LoVo (cell line): Measurements from ENCODE around the gene ANTKMT.
A peak's percentile ranks its signal among the peaks of the same experiment; 100 is the strongest.

Experiments
- DNase-seq: peaks from one replicate; pipeline ENCODE4 v3.0.0-alpha.2; 2016; ENCODE audit warnings: low spot score

ANTKMT gene, protein sequence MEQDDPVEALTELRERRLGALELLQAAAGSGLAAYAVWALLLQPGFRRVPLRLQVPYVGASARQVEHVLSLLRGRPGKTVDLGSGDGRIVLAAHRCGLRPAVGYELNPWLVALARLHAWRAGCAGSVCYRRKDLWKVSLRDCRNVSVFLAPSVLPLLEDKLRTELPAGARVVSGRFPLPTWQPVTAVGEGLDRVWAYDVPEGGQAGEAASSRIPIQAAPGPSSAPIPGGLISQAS

DNA sequence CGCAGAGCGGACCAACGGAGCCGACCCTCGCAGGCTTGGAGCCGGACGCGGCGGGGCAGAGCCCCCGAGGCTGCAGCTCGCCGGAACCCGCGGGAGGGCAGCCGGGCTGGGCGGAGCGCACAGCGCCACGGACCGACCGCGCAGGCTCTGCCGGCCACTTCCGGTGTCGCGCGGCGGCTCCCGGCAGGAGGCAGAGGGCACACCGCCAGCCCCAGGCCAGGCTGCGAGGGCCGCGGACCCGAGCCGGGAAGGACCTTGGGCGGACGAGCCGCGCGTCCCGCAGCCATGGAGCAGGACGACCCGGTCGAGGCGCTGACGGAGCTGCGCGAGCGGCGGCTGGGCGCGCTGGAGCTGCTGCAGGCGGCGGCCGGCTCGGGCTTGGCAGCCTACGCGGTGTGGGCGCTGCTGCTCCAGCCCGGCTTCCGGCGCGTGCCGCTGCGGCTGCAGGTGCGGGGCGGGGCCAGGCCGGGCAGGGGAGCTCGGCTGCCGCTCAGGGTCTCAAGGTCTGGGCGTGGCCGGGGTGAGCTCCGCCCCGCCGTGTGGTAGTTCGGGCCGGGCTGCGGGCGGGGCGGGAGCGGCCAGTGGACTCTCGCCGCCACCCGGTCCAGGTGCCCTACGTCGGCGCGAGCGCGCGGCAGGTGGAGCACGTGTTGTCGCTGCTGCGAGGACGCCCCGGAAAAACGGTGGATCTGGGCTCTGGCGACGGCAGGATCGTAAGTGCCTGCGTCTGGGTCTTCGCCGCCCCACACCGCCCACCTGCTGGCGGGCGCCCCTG, at the start of gene ANTKMT:
ANTKMT (plus strand) TSS at position 157 of the 775 bp plus-strand sequence; CDS start at position 286, 129 bp downstream.
- peak; percentile 93 for DNase-seq

DNA sequence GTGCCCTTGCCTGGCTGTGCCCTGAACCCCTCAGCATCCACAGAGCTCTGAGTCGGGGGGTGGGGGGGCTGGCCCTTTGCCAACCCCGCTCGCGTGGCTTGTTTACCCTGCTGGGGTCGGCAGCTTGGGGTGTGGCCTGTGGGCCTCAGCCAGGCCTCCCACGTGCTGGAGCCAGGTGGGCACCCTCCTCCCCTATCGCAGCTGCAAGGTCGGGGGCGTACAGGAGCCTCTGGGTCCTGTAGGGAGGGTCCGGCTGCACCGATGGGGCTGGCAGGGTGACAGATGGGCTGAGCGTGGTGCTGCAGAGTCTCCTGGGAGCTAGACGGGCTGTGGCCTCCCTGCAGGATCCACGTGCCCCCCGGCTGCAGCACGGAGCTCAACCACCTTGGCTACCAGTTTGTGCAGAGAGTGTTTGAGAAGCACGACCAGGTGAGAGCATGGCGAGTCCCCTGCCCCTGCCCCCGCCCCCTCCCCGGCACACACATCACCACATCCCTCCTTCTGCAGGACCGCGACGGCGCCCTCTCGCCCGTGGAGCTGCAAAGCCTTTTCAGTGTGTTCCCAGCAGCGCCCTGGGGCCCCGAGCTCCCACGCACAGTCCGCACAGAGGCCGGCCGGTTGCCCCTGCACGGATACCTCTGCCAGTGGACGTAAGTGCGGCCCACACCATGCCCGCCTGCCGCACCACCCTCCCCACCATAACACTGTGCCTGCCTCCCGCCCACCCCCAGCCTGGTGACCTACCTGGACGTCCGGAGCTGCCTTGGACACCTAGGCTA, 49.4 kb upstream of the ANTKMT start:
- DNase-seq, result no peak

DNA sequence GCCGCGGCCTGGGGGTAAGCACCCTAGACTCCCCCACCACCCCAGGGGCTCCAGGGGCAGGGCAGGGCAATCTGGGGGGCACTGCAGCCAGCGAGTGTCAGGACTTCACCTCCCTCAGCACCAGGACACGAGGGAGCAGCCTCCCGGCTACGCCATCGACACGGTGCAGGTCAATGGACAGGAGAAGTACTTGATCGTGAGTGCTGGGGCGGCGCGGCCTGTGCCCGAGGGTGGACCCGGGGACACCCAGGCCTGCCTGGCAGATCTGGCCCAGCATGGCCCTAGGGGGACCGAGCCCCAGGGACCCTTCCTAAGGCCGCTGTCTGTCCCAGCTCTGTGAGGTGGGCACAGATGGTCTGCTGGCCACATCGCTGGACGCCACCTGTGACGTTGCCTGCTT, 48.6 kb upstream of the ANTKMT start:
- no peak for DNase-seq

DNA sequence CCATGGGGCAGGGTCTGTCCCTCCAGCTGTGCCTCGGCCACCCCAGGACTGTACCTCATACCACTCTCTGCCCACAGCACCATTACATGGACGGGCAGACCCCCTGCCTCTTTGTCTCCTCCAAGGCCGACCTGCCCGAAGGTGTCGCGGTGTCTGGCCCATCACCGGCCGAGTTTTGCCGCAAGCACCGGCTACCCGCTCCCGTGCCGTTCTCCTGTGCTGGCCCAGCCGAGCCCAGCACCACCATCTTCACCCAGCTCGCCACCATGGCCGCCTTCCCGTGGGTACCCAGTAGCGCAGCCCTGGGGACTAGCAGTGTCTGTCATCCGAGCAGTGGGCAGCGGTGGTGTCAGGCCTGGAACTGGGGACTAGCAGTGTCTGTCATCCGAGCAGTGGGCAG, 48.1 kb upstream of the ANTKMT start:
- DNase-seq, result no peak

DNA sequence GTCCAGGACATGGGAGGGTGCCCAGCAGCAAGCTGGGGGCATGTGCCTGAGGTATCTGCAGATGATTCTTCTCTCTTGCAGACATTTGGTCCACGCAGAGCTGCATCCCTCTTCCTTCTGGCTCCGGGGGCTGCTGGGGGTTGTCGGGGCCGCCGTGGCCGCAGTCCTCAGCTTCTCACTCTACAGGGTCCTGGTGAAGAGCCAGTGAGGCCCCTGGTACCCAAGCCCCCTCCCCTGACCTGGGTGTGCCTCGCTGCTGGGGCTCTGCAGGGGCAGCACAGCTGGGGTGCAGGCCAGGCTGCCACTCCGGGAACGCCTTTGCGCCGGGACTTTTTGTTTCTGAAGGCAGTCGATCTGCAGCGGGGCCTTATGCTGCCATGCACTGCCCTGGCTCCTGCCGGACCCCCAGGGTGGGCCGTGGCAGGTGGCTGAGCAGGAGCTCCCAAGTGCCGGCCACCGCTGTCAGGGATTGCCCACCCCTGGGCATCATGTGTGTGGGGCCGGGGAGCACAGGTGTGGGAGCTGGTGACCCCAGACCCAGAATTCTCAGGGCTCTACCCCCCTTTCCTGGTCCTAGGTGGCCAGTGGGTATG, 47.5 kb upstream of the ANTKMT start:
- DNase-seq, result no peak

DNA sequence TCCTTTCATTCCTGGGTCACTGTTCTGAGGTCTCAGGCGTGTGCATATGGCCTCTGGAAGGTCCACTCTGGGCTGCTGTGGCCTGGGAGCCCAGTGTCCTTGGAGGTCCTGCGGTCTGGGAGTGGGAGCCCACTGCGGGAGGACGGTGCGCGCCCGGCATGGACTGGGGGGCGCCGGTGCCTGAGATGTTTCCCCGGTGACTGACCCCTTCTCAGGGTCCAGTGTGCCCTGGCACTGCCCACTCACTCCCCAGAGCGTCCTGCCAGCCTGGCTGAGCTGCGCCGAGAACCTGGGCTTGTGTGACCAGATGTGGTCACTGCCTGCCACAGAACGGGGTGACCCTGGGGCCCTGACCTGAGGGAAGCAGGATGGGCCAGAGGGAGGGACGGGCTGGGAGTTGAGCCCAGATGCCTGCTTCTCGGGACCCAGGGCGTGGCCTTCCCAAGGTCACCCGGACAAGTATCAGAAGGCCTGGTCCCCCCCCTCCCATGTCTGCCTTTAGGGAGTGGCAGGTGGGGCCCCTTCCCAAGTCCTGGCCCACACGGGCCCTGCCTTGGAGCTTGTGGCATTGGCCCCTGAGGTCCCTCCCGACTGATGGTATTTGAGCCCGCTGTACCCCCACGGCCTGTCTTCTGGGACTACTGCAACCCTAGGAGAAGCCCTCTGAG, 46.6 kb upstream of the ANTKMT start:
- DNase-seq, result no peak

DNA sequence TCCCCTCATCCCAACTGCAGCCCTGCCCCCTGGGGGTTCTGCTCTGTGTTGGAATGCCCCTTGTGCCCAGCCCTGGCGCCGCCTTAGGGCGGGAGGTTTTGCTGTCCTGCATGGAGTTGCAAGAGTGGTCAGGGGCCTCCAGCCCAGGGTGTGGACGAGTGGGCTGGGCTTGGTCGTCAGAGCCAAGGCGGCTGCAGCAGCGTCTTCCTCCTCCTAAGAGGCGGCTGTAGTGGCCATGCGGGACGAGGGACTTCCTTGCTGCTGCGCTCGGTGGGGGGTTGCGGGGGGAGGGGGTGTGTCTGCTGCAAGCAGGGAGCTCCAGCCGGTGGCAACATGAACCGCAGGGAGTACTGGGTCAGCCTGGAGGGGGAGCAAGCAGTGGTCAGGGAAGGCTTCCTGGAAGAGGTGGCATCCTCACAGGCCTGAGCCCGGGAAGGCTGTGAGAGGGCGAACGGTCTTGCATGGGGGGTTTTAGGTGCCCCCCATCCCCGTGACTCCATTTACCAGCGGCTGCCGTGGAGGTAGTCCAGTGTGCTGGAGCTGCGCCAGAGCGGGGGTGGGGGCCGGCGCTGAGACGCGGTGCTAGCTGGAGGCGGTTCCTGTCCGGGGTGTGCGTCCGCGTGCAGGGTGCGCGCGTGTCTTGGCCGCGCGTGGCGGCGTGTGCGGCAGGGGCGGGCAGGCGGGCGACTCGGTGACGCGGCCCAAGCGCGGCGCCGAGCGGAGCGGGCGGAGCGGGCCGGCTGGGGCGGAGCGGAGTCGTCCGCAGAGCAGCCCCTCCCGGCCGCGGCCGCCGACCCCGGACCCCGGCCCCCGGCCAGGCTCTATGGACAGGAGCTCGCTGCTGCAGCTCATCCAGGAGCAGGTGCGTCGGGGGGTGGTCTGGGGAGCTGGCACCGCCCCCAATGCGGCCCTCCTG, 45.7 kb upstream of the ANTKMT start, which contains the start of gene RHBDL1:
RHBDL1 (plus strand) TSS at position 704 of the 916 bp plus-strand sequence; CDS start at position 824, 120 bp downstream.
- DNase-seq, result no peak

DNA sequence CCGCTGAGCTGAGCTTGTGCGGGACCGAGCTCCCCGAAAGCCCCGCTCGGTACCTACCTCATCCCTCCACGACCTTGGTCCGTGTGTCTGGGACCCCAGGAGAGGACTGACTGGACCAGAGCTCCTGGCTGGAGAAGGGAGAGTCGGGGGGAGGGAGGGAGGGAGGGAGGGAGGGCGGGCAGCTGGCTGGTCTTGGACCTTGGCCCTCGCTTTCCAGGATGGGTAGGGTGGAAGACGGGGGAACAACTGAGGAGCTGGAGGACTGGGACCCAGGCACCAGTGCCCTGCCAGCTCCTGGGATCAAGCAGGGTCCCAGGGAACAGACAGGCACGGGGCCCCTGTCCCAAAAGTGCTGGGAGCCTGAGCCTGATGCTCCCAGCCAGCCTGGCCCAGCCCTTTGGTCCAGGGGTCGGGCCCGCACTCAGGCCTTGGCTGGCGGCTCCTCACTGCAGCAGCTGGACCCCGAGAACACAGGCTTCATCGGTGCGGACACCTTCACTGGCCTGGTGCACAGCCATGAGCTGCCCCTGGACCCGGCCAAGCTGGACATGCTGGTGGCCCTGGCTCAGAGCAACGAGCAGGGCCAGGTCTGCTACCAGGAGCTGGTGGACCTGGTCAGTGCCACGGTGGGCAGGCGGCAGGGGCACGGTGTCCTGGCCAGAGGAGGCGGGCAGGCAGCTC, 44.9 kb upstream of the ANTKMT start:
- no peak for DNase-seq

DNA sequence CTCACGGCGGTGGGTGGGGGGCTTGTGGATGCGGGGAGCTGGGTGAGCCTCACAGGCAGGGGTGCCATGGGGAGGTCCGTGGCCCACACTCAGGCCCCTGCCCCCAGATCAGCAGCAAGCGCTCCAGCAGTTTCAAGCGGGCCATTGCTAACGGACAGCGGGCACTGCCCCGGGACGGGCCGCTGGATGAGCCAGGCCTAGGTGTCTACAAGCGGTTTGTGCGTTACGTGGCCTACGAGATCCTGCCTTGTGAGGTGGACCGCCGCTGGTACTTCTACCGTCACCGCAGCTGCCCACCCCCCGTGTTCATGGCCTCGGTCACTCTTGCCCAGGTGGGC, 44.4 kb upstream of the ANTKMT start:
- no peak for DNase-seq

DNA sequence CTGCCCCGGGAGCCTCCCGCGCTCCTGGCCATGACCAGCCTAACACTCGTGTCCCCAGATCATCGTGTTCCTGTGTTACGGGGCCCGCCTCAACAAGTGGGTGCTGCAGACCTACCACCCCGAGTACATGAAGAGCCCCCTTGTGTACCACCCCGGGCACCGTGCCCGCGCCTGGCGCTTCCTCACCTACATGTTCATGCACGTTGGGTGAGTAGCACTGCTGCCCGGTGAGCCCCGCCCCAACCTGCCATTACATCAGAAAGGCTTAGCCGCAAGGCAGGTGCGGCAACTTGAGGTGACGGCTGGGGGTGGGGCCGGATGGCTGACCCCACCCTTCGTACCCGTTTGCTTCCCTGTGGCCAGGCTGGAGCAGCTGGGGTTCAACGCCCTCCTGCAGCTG, 44.0 kb upstream of the ANTKMT start:
- DNase-seq, result no peak

DNA sequence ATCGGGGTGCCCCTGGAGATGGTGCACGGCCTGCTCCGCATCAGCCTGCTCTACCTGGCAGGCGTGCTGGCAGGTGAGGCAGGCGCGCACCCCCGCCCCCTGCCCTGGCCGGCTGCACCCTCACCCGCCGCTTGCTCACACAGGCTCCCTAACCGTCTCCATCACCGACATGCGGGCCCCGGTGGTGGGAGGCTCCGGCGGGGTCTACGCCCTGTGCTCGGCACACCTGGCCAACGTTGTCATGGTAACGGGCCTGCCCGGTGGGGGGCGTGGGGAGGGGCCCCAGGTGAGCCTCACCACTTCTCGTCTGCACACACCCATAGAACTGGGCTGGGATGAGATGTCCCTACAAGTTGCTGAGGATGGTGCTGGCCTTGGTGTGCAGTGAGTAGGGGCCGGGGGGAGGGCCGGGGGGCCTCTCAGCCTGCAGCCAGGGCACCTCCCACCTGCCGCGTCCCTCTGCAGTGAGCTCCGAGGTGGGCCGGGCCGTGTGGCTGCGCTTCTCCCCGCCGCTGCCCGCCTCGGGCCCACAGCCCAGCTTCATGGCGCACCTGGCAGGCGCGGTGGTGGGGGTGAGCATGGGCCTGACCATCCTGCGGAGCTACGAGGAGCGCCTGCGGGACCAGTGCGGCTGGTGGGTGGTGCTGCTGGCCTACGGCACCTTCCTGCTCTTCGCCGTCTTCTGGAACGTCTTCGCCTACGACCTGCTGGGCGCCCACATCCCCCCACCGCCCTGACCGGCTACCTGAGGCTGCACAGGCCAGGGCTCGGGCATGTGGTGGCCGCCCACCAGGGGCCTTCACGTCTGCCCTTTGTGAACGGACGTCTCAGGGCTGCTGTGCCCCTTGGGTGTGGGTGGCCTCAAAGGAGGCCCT, 43.4 kb upstream of the ANTKMT start:
- no peak for DNase-seq

DNA sequence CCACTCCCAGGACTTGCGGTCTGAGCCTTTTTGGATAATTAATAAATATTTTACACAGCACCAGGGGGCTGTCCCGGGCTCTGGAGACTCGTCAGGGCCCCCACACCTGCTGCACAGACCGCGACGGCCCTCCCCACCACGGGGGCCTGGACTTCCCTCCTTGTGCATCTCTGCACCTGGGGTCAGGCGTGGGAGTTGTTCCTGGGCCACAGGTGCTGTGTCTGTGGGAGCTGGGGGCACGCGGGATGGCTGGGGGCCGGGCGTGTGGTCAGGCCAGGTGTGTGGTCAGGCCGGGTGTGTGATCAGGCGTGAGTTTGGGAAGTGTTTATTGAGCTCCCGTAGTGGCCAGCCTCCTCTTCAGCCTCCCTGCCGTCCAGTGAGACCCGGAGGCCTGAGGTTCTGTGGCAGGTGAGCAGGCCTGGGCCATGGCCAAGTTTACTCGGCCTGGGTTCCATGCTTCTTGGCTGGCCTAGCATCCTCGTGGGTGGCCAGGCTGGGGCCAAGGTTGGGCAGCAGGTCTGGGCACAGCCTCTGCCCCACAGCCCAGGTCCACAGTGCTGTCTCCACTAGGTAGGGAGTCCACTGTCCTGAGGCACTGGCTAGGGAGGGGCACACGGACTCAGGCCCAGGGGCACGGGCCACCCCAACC, 42.6 kb upstream of the ANTKMT start:
- no peak for DNase-seq

DNA sequence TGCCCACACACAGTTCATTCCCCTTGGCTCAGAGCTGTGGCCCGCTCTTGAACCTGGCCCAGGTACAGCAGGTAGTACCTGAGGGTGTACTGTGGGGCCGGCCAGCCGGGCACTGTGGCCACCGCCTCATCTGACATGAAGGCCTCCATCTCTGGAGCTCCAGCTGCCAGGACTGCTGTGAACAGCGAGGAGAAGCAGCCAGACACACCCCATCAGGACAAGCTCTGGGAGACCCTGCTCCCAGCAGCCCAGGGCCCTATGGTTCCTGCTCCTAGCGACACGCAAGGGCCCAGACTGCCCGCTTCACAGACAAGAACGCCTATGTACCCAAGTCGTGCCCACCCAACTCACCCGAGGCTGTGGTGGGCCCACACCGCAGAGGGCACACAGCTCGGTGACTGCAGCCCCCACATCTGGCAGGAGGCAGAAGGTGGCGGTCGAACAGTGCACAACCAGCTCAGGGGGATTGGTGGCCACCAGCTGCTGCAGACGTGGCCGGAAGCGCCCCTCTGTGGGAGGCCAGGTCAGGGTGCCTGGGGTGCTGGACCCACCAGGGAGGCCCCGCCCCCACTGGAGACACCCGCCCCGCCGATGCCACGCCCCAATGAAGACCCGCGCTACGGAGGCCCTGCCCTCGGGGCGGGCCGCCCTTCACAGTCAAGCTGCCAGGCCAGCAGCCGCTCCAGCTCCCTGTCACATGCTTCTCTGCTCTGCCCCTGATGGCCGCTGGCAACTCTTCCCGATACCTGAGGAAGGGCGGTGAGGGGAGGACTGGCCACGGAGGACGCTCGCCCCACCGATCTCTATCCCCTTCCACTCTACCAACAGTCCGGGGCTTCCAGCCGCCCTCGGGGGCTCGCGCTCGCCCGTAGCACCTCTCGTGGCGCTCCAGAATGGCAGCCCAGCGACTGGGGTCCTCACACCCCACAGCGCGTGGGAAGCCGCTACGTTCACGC, 41.8 kb upstream of the ANTKMT start:
- peak; percentile 31 for DNase-seq

DNA sequence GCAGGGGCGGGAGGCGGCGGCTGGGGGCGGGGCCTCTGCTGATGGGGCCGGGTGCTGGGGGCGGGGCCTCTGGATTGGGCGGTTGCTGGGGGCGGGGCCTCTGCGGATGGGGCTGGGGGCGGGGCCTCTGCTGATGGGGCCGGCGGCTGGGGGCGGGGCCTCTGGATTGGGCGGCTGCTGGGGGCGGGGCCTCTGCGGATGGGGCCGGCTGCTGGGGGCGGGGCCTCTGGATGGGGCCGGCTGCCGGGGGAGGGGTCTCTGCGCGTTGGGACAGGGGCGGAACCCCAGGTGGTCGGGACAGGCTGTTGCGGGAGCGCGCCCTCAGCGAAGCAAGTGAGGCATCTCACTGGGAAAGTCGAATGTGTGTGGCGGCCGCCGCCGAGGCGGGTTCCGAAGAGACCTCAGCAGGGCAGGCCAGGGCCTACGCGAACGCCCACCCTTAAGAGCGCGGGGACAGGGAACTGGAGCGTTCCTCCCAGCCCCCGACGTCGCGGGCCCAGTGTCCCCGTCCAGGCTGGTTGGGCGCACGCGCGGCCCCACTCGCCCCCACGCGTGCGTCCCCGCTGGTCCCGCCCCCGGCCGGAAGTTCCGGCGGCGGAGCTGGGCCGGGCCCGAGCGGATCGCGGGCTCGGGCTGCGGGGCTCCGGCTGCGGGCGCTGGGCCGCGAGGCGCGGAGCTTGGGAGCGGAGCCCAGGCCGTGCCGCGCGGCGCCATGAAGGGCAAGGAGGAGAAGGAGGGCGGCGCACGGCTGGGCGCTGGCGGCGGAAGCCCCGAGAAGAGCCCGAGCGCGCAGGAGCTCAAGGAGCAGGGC, 40.9 kb upstream of the ANTKMT start, which contains the start of gene STUB1:
STUB1 (plus strand) TSS at position 597 of the 811 bp plus-strand sequence; CDS start at position 713, 116 bp downstream.
- DNase-seq, result peak; percentile 84

DNA sequence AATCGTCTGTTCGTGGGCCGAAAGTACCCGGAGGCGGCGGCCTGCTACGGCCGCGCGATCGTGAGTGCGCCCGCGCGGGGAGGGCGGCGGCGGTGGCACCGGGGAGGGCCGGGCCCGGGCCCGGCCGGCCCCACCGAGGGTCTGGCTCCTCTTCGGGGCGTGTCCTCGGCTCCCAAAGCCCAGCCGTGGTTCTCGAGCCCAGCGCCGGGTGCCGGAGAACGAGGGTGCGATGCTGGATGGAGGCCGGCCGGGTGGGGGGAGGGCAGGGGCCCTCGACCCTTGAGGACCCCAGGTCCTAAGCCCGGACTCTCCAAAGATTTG, 40.4 kb upstream of the ANTKMT start:
- no peak for DNase-seq

DNA sequence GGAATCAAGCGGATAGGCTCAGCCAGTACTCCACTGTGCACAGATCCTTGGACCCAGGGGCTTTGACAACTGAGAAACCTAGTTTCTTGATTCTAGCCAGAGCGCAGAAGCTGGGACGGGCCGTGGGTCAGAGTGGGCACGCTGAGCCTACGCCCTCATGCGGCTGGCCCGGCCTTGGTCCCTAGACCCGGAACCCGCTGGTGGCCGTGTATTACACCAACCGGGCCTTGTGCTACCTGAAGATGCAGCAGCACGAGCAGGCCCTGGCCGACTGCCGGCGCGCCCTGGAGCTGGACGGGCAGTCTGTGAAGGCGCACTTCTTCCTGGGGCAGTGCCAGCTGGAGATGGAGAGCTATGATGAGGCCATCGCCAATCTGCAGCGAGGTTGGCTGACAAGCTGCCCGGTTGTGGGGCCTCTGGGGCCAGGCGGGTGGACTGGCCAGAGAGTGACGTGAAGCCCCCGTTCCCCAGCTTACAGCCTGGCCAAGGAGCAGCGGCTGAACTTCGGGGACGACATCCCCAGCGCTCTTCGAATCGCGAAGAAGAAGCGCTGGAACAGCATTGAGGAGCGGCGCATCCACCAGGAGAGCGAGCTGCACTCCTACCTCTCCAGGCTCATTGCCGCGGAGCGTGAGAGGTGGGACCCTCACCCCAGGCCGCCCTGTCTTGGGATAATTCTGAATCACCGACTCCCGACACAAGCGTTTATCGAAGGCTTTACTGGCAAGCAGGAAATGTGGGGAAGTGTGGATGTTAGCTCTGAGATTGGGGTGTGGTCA, 39.8 kb upstream of the ANTKMT start:
- peak; percentile 19 for DNase-seq
